HG02588 (cell line): ENCODE measurements around the gene MFNG.

Experiments
- ATAC-seq: cut with Tn5 transposase; IDR thresholded peaks from one replicate; pipeline ENCODE4 v1.9.1; 2021; ENCODE audit warnings: mild to moderate bottlenecking, moderate library complexity; ENCODE audit not compliant: unreplicated experiment

MFNG gene

DNA sequence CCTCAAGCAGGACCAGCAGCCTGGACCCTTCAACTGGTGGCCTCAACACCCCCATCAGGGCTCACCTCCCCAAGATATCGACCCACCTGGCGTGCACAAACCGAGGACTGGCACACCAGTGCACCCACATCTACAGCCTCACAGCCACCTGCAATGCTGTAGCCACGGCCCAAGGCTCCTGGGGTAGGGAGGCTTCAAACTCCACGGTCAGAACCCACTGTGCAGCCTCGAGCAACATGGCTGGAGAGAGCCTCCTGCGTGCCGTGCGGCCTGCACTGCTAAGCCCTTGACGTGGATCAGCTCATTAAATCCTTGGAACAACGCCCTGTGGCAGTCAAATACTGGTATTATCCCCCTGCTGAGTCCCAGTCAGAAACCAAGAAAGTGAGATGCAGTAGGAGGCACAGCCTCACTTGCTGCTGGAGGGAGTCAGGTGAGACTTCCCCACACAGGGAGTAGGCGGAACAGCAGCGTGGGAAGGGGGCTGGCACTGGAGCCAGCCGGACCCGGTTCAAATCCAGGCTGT lies 28.4 kb upstream of the MFNG start:
- ATAC-seq: no peak

DNA sequence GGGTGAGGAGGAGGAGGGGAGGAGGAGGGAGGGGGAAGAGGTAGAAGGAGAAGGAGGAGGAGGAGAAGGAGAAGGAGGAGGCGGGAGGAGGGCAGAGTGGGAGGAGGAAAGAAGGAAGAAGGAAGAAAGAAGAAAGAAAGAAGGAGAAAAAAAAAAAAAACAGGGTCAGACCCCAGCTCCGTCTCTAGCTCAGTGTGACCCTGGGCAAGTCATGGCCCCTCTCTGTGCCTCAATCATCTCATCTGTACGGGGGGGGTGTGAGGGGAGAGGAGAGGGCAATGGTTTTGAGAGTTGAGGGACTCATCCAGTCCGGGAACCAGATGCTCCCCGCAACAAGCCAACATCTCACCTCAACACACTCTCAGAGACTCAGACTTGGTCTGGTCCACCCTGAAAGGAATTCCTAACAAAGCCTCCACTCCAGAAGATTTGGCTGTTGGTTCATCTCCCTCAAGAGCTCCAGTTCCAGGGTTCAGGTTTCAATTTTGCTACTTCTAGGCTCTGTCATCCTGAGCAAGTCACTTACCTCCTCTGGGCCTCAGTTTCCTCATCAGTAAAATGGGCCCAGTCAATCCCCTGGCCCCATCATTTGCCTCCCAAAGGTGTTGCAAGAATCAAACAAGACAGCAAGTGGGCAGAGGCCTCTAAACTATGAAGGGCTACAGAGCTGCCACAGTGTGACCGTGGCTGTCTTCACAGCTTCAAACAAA lies 25.4 kb upstream of the MFNG start:
- no peak for ATAC-seq

DNA sequence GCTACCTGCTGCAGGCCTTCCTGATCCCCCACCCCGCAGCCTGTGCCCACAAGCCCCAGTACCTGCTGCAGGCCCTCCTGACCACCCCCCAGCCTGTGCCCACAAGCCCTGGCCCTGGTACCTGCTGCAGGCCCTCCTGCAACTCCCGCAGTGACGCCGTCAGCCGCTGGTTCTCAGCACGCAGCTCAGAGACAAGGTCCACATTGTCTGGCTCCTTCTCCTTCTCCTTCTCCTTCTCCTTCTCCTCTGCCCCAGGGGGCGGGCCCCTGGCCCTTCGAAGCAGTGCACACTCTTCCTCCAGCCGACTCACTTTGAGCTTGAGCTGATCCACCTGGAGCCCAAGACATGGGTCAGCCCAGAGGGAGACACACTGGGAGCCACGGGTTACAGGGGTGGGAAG lies 23.9 kb upstream of the MFNG start:
- no peak for ATAC-seq

DNA sequence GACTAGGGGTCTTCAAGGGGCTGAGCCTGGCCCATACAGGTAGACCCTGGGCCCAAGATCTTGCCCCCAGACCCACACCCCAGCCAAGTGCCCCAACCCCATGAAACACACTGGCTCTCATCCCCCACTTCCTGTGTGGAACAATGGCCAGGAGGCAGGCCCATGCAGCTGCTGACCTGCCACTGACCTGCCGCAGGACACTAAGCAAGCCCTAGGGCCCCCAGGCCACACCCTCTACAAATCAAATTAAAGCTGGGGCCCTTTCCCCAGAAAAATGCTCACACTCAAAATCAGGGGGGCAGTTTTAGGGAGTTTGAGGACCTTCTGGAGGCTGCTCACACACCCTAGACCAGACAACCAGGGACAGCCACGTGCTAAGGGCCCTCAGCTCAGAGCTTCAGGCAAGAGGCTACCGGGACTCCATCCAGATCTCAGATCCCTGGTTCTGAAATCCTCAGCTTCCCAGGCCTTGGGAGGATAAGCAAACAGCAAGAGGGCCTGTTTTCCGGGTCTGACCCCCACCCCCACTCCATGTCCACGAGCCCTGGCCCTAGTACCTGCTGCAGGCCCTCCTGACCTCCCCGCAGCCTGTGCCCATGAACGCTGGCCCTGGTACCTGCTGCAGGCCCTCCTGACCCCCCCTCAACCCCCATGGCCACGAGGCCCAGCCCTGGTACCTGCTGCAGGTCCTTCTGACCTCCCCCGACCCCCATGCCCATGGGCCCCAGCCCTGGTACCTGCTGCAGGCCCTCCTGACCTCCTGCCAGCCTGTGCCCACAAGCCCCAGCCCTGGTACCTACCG lies 23.1 kb upstream of the MFNG start:
- ATAC-seq: no peak

DNA sequence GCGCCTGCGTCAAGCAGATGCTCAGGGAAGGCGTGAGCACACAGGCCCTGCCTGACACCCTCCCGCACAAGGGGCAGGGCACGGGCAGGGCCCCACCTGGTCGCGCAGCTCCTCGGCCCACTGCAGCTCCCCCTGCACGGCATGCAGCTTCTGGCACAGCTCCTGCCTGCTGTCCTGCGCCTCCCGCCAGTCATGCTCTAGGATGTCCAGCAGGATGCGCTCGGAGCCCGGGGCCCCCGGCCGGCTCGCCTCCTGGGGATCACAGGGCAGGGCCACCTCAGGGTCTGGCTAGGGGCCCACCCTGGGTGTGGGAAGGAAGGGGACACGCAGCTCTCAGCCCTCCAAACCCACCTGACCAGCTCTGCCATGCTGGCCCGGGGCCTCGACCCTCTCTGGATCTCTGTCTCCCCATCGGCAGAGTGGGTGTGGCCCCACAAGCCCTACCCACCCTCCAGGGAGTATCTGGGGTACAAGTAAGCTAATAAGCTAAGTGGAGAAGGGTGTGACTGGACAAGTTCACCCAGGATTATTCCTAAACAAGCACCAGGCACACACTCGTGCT lies 22.3 kb upstream of the MFNG start:
- no peak for ATAC-seq

DNA sequence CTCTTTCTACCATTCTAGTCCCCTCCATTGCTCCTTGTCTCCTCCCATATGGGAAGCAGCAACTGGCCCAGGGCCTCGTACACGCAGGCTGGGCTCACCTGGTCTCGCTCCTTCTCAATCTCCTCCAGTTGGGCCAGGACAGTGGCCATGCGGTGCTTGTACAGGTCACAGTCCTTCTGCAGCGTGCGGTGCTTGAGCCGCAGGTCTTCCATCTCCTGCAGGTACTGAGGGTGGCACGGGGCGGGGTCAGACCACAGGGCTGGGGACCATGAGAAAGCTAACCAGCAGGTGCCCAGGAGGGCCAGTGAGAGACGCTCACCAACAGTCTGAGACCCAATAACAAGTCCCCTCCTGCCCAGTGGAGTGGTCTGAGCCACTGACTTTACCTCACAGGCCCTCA lies 21.5 kb upstream of the MFNG start:
- ATAC-seq: no peak

DNA sequence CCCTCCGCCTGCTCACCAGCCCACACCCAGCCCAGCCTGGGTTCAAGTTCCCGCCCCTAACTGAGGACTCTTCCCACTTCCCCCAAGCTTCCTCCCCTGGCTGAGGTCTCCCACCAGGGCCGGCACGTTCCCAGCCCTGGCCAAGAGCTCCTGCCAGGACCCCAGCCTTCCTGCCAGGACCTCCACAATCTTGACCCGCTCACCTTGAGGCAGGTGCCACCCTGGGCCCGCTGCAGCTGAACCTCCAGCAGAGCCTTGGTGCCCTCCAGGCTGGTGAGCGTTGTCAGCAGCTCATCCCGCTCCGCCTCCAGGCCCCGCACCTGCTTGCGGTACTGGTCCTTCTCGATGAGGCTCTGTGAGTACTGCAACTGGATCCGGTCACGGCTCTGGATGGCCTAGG lies 19.8 kb upstream of the MFNG start:
- ATAC-seq: no peak

DNA sequence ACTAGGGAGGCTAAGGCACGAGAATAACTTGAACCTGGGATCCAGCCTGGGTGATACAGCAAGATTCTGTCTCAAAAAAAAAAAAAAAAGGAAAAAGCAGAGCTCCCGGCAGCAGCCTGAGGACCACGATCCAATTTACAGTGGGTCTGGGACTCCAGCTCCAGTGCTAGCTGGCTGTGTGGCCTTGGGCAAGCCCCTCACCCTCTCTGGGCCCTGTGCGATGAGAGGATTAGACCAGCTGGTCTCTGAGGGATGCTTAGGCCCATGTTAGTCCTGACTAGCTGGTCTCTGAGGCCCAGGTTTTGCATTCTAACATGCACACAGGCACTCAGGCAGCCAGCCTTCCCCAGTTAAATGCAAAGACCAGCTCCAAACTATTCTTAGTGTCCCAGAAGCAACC lies 19.4 kb upstream of the MFNG start:
- no peak for ATAC-seq

DNA sequence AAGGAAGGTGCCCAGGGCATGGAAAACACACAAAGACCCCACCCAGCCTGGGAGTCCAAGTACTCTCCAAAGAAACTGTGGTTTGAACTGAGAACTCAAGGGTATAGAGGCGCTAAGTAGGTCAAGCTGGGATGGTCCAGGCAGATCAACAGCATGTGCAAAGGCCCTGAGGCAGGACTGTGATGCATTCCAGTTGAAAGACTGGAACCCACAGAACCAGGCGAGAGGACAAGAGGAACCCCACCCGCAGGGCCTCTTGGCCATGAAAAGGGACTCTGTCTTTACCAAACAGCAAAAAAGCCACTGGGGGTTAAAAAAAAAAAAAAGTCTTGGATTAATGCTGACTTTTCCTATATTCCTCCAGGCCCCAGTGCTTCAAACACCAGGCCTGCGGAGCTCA lies 18.8 kb upstream of the MFNG start:
- no peak for ATAC-seq

DNA sequence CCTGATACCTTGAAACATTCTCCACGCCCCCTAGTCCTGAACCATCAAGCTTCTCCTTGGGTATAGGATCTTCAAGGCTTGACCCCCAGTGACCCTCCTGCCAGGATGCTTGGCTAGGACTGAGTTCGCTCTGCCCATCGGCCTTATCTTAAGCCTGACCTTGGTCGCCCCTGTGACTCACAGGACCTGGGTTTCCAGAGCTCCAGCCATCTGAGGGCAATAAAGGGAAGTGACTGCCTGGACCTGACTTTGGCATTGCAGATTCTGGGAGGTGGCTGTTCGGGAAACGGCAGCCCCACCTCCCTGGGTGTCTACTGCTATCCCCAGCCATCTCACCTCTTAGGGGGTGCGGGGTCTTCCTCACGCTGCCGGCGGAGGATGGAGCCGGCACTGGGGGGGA lies 17.7 kb upstream of the MFNG start:
- no peak for ATAC-seq

DNA sequence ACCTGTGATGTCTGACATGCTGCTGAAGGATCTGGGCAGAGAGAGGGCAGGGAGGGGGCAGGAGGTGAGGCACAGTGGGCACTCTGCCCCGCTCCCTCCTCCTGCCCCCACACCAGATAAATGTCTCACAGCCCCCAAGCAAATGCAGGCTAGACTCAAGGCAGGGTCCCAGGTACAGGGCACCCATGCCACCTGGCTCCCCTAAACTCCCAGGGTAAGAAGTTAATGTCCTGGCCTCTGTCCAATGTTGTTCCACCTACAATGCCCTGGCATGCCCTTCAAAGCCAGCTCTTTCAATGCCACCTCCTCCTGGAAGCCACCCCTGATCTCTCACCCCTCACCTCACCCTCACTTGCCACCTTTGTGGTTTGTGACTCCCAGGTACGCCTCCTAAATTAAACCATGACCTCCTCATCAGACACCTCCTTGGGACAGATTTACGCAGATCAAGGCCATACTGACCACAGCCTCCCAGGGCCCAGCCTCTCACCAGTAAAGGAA lies 17.0 kb upstream of the MFNG start:
- ATAC-seq: no peak

DNA sequence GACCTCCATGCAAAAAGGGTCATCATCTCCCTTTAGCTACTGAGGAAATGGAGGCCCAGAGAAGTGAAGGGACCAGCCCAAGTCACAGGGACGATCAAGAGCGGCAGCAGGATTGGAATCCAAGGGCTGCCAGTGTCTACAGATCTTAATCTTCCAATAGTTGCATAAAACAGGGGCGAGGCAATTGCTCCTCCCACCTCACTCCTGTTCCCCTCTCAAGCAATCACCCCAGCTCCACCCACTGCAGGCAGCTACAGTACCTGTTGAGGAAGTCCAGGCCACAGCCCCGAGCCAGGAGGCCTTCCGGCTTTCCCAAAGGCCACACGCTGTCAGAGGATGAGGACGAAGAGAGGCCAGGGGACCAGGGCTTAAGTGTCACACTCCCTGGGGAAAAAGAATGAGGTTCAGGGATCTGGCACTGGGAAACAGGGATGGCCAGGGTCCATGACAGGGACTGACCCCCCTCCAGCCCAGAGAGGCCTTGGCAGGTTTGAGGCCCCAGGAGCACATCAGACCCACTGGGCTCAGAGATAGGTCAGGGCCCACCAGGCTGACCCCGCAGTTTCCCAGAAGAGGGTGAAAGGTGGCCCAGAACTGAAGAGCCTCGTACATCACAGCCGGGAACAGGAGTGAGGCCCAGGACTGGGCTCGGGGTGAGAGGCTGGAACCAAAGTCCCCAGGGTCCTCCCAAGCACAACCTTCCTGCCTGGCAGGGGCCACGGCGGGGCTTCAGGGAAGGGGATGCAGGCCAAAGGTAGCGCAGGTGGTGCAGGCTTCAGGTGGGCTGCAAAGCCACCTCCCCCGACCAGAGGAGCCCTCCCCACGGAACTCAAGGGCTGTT lies 16.4 kb upstream of the MFNG start:
- no peak for ATAC-seq

DNA sequence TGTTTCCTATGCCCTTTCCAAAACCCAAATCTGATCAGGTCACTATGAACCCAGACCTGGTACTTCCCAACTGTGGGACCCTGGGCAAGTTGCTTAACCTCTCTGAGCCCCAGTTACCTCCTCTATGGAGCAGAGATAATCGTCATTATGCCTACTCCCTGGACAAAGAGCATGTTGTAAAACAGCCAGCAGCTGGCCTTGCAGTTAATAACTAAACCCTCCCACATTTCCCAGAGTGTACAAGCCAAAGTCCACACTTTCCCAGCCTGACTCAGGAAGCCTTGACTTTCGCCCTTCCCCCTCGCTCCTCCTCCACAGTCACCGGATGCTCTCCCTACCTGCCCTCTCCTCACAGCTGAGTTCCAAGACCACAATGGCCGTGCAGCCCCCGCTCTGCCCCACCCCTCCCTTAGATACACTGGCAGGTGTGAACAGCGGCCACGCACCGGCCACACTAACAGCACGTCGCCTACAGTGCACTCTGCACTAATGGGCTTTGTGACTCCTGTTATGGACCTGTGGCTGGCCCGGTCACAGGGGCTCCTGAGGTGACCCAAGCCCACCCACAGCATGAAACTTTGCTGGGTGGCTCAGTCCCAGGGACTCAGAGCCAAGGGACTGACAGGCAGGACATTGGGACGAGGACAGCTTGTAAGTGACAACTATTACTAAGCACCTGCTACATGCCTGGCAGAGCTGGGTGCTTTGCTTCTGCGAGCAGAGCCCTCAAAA lies 15.6 kb upstream of the MFNG start:
- ATAC-seq: no peak

DNA sequence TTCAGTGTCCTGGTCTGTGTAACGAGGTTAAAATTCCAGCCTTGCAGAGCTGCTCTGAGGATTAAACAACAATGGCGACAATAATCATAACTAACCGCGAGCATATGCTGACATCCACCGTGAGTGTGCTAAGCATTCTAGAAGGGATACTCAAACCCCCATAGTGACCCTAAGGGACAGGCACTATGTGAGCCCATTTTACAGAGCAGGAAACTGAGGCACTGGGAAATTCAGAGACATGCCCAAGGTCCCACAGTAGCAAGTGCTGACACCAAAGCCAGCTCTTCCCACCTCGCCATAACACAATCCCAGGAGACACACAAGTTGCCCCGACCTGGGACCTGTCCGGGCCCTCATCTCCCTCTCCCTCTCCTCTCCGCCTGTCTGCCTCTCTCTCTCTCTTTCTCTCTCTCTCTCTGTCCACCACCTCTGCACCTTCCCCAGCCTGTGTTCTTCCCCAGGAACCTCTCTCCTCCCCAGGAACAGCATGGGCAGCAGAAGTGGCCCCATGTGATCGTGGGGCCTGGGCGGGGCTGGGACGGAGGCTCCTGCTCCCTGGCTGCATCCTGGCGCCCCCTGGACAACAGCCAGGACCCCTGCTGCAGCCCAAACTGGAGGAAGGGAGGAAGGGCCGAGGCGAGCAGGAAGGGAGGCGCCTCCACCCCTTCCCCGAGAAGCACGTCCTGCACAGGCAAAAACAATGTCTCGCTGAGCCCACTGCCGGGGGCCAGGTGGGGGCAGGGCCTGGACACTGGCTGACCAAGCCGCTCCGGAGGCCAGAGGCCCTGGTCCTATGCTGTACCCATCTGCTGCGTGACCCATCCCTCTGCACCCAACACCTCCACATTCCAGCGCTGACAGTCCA lies 14.8 kb upstream of the MFNG start:
- ATAC-seq: no peak

DNA sequence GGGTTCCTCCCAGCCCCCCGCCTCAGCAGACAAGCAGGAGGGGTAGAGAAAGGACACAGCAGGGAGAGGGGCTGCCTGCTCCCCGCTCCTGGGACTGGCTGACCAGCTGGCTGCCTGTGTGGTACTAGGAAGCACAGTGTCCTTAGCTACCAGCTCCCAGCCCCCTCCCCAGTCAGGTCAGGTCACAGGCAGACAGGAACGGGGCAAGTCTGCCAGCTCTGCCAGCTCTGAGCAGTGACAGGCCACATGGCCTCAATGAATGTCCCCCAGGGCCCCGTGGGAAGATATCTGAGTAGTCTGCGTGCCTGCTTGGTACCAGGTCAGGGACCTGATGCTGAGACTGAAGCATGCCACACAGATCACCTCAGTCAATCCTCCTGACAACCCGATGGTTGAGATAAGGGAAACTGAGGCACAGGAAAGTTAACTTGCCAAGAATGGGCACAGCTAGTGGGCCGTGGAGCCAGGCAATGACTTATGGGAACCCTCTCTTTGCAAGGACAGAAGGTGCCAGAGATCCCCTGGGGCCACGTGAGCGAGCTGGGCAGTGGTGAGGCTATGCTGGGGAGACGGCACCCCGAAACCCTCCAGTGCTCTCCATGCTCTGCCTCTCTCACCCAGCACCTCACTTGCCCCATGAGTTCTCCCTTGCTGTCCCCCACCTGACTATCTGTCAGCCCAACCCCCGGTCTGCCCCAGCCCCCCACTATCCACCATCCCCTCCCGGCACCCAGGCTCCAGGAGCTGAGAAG lies 13.8 kb upstream of the MFNG start:
- ATAC-seq: no peak

DNA sequence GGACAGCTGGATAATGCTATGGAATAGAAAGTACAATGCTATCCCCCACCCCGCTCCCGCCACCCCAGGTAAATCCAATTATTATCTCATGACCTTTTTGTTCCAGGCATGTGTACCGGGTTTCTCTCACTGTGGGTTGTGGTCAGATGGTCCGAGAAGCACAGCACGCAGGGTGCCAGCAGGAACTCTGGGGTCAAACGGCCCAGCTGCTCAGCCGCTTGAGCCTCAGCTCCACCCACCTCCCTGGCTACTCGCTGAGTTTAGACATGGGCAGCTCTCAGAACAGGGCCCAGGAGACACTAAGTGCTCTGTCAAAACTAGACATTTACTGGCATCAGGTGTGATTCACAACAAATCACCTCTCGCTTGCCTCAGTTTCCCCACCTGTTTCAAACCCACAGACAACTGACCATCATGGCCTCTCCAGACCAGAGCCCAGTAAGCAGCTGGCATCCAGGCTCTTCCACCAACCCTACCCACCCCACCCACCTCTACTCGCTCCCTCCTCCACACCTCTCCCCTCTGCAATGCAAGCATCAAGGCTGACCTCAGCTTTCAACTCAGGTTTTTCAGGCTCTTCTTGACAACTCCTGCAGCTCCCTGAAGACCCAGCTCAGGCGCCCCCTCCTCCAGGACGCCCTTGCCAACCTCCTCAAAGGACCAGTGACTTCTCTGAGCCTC lies 13.0 kb upstream of the MFNG start:
- ATAC-seq: no peak

DNA sequence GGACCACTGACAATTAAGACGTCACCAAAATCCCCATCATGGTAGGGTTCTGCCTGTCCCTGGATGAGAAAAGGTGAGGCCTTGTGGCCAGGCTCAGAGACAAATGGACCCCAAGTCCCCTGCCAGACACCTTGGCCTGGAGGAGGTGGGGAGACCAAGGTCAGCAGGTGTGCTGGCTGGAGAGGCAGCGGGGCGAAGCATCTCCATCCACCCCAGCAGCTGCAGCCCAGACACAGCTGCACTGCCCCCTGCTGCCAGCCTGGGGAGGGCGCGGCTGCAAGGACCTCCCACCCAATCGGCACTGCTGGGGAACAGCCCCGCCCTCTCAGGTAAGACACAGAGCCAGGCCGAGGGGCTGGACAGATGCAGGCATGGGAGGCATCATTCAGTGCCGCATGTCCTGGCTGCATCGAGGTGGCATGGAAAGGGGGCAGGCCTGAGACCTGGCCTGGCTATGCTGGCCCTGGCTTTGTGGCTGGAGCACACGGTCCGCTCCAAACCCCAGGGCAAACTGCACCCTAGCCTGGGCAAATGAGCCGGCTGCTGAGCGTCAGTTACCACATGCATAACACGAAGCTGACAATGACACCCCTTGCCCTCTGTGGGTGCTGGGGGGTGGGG lies 12.2 kb upstream of the MFNG start:
- no peak for ATAC-seq
